ENCODE data around the gene FURIN. TPM values are rescaled to one million over a fixed set of nuclear protein-coding genes. Genes with fewer than 3 reads are reported as not detected.

The FURIN gene
- total and polyA plus RNA-seq, 2 donors (not counting 1 experiment from before 2014, with no cell fraction given), result 19.4 to 27.9 TPM

GRCh38 chr15:90875549-90875981, 7.2 kb downstream of the FURIN start:
- H4K20me1 ChIP-seq (ENCODE audit: control insufficient read depth, extremely low read depth, insufficient read depth, low read length), result no peaks in the 10 kb centered on the region
- H3K4me1 ChIP-seq (ENCODE audit: control insufficient read depth, extremely low read depth, insufficient read depth, low read length), result peaks cover 12% of the 10 kb centered on the region
- H3K9me3 ChIP-seq (ENCODE audit: control insufficient read depth, insufficient read depth, low read depth, low read length), result no peaks in the 10 kb centered on the region
- H3K4me3 ChIP-seq (replicated peaks in 1 of 4; ENCODE audit: control extremely low read depth in 1 of 4, insufficient read depth in 1 of 4, low read depth in 3 of 4, low read length in 4 of 4), result no peak overlapping the region
- no peak for TF ChIP-seq CTCF (conservative IDR thresholded peaks at IDR 0.05 in 1 of 2, IDR thresholded peaks at IDR 0.05 in 1 of 2; ENCODE audit: low read depth in 1 of 2, low read length in 2 of 2)
- no peak for TF ChIP-seq EZH2 (IDR thresholded peaks at IDR 0.05; ENCODE audit: low read length, missing control alignments)
- no peak overlapping the region for H2AFZ ChIP-seq (ENCODE audit: low read length)
- H3K36me3 ChIP-seq (ENCODE audit: control insufficient read depth, insufficient read depth, low read length), result peaks cover 19% of the 10 kb centered on the region
- H3K79me2 ChIP-seq (ENCODE audit: control insufficient read depth, insufficient read depth, low read length), result peaks cover 36% of the 10 kb centered on the region
- no peaks in the 10 kb centered on the region for H3K27me3 ChIP-seq (ENCODE audit: control insufficient read depth, insufficient read depth, low read length)
- DNase-seq (ENCODE audit: low read depth in 2 of 2), result no peak
- H3K4me2 ChIP-seq (ENCODE audit: extremely low read depth, insufficient read depth, low read length), result no peak overlapping the region
- no peak overlapping the region for H3K9ac ChIP-seq (ENCODE audit: insufficient read depth, low read length)
- no peak overlapping the region for H3K27ac ChIP-seq (ENCODE audit: insufficient read depth, low read length)

DNA sequence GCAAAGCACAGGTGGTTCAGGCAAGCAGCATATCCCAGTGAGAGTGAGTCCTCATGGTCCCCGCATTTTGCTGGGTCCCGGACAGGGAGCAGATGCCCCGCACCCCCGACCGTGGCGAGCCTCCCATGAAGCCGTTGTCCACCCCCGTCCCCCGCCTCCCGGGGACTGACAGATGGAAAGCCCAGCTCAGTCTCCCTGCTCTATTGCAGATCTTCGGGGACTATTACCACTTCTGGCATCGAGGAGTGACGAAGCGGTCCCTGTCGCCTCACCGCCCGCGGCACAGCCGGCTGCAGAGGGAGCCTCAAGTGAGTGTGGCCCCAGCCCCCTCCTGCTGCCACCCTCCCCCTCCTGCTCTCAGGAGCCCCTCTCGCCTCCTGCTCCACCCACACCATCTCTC, 7.7 kb downstream of the FURIN start:
- H3K9me3 ChIP-seq (ENCODE audit: control insufficient read depth, insufficient read depth, low read depth, low read length), result no peaks in the 10 kb centered on the region
- no peaks in the 10 kb centered on the region for H4K20me1 ChIP-seq (ENCODE audit: control insufficient read depth, extremely low read depth, insufficient read depth, low read length)
- H3K9ac ChIP-seq (ENCODE audit: insufficient read depth, low read length), result no peak overlapping the region
- peaks cover 10% of the 10 kb centered on the region for H3K4me1 ChIP-seq (ENCODE audit: control insufficient read depth, extremely low read depth, insufficient read depth, low read length)
- H3K27ac ChIP-seq (ENCODE audit: insufficient read depth, low read length), result no peak overlapping the region
- H3K27me3 ChIP-seq (ENCODE audit: control insufficient read depth, insufficient read depth, low read length), result no peaks in the 10 kb centered on the region
- no peak overlapping the region for H3K4me3 ChIP-seq (replicated peaks in 1 of 4; ENCODE audit: control extremely low read depth in 1 of 4, insufficient read depth in 1 of 4, low read depth in 3 of 4, low read length in 4 of 4)
- TF ChIP-seq CTCF (conservative IDR thresholded peaks at IDR 0.05 in 1 of 2, IDR thresholded peaks at IDR 0.05 in 1 of 2; ENCODE audit: low read depth in 1 of 2, low read length in 2 of 2) (no peak), EZH2 (IDR thresholded peaks at IDR 0.05; ENCODE audit: low read length, missing control alignments) (no peak)
- H3K4me2 ChIP-seq (ENCODE audit: extremely low read depth, insufficient read depth, low read length), result no peak overlapping the region
- H3K79me2 ChIP-seq (ENCODE audit: control insufficient read depth, insufficient read depth, low read length), result peaks cover 34% of the 10 kb centered on the region
- no peak for DNase-seq (ENCODE audit: low read depth in 2 of 2)
- no peak overlapping the region for H2AFZ ChIP-seq (ENCODE audit: low read length)
- peaks cover 20% of the 10 kb centered on the region for H3K36me3 ChIP-seq (ENCODE audit: control insufficient read depth, insufficient read depth, low read length)

- H3K27me3 ChIP-seq (ENCODE audit: control insufficient read depth, insufficient read depth, low read length), result no peaks in the 10 kb centered on the region
Measured at GRCh38 chr15:90876512-90877170, 8.3 kb downstream of the FURIN start.

More at GRCh38 chr15:90876512-90877170, 8.3 kb downstream of the FURIN start:
- no peak overlapping the region for H3K9ac ChIP-seq (ENCODE audit: insufficient read depth, low read length)
- no peaks in the 10 kb centered on the region for H3K9me3 ChIP-seq (ENCODE audit: control insufficient read depth, insufficient read depth, low read depth, low read length)
- H3K4me2 ChIP-seq (ENCODE audit: extremely low read depth, insufficient read depth, low read length), result no peak overlapping the region
- H2AFZ ChIP-seq (ENCODE audit: low read length), result no peak overlapping the region
- peaks cover 22% of the 10 kb centered on the region for H3K36me3 ChIP-seq (ENCODE audit: control insufficient read depth, insufficient read depth, low read length)
- H3K4me1 ChIP-seq (ENCODE audit: control insufficient read depth, extremely low read depth, insufficient read depth, low read length), result peaks cover 10% of the 10 kb centered on the region
- no peaks in the 10 kb centered on the region for H4K20me1 ChIP-seq (ENCODE audit: control insufficient read depth, extremely low read depth, insufficient read depth, low read length)
- no peak for TF ChIP-seq EZH2 (IDR thresholded peaks at IDR 0.05; ENCODE audit: low read length, missing control alignments)
- TF ChIP-seq CTCF (conservative IDR thresholded peaks at IDR 0.05 in 1 of 2, IDR thresholded peaks at IDR 0.05 in 1 of 2; ENCODE audit: low read depth in 1 of 2, low read length in 2 of 2), result no peak
- no peak overlapping the region for H3K27ac ChIP-seq (ENCODE audit: insufficient read depth, low read length)
- peaks cover 33% of the 10 kb centered on the region for H3K79me2 ChIP-seq (ENCODE audit: control insufficient read depth, insufficient read depth, low read length)
- no peak for DNase-seq (ENCODE audit: low read depth in 2 of 2)
- H3K4me3 ChIP-seq (replicated peaks in 1 of 4; ENCODE audit: control extremely low read depth in 1 of 4, insufficient read depth in 1 of 4, low read depth in 3 of 4, low read length in 4 of 4), result no peak overlapping the region

Data from fibroblast of lung (primary cell).